Osteoblast (primary cell): ENCODE data around the gene PHF20. TPM values are rescaled to one million over a fixed set of nuclear protein-coding genes. Genes with fewer than 3 reads are reported as not detected.

Experiments
- DNase-seq: peaks from one replicate; pipeline ENCODE4 v3.0.0; 2011; ENCODE audit warnings: low spot score, mixed read lengths; ENCODE audit not compliant: insufficient read length; ENCODE audit errors: missing footprints
- H2AFZ ChIP-seq: 2 replicates; pipeline ENCODE4 v1.6.0; 2011; ENCODE audit warnings: mild to moderate bottlenecking, low read length
- H3K27ac ChIP-seq: 2 replicates; pipeline ENCODE4 v1.5.1; 2011; ENCODE audit warnings: mild to moderate bottlenecking, low read depth, low read length, moderate library complexity
- H3K27me3 ChIP-seq: 2 replicates; pipeline ENCODE4 v1.6.0; 2012; ENCODE audit warnings: mild to moderate bottlenecking, control low read depth, inconsistent platforms, low read length, moderate library complexity; ENCODE audit not compliant: insufficient read depth
- H3K36me3 ChIP-seq: 2 replicates; pipeline ENCODE4 v1.5.1; 2011; ENCODE audit warnings: mild to moderate bottlenecking, low read length, control low read depth, moderate library complexity; ENCODE audit not compliant: insufficient read depth
- H3K4me1 ChIP-seq: 2 replicates; pipeline ENCODE4 v1.5.1; 2011; ENCODE audit warnings: mild to moderate bottlenecking, low read length, control low read depth, moderate library complexity; ENCODE audit not compliant: insufficient read depth
- H3K4me2 ChIP-seq: 2 replicates; pipeline ENCODE4 v1.6.0; 2011; ENCODE audit warnings: mild to moderate bottlenecking, low read length; ENCODE audit not compliant: insufficient read depth
- H3K4me3 ChIP-seq: fragments of 200-600 bp; sonication (generic); 3 replicates; pipeline ENCODE4 v1.5.1; 2012; ENCODE audit warnings: mild to moderate bottlenecking, low read length, inconsistent platforms; ENCODE audit not compliant: insufficient read depth
- H3K79me2 ChIP-seq: 2 replicates; pipeline ENCODE4 v1.6.0; 2012; ENCODE audit warnings: mild to moderate bottlenecking, low read length, control low read depth, inconsistent platforms; ENCODE audit not compliant: insufficient read depth
- H3K9me3 ChIP-seq: 2 replicates; pipeline ENCODE4 v1.5.1; 2011; ENCODE audit warnings: low read depth, low read length, control low read depth
- H4K20me1 ChIP-seq: 2 replicates; pipeline ENCODE4 v1.6.0; 2012; ENCODE audit warnings: mild to moderate bottlenecking, low read length, control low read depth; ENCODE audit not compliant: insufficient read depth
- total RNA-seq: library from RNA; depleted of rRNA; stranded (reverse); fragments of >200 nt; gene quantifications from 2 replicates; pipeline ENCODE4 v1.2.3, GENCODE V29; 2012
- TF ChIP-seq, protein P1 (sequence below): IDR thresholded peaks from 2 replicates; pipeline ENCODE4 v1.5.1; 2011; ENCODE audit warnings: mild to moderate bottlenecking, low read depth, low read length, moderate library complexity; ENCODE audit errors: extremely low read depth

Gene PHF20
- total RNA-seq, 1 donor, result 39.1 TPM

DNA sequence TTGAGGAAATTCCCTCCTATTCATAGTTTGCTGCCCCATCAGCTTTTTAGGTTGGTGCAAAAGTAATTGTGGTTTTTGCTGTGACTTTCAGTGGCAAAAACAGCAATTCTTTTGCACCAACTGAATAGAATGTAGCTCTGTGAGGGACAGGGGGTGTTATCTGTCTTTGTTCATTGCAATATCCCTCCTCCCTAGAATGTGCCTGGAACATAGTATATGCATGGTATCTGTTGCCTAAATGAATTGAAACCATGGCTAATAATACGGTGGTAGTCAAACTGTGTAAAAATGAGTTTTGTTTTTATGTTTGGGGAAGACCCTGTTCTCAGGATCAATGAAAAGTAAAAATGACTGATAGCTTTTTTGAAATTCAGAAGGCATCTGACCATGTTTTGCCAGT lies 137.4 kb downstream of the PHF20 start:
- H3K4me3 ChIP-seq, result no peak overlapping the region
- no peak overlapping the region for H2AFZ ChIP-seq
- TF ChIP-seq, protein P1, sequence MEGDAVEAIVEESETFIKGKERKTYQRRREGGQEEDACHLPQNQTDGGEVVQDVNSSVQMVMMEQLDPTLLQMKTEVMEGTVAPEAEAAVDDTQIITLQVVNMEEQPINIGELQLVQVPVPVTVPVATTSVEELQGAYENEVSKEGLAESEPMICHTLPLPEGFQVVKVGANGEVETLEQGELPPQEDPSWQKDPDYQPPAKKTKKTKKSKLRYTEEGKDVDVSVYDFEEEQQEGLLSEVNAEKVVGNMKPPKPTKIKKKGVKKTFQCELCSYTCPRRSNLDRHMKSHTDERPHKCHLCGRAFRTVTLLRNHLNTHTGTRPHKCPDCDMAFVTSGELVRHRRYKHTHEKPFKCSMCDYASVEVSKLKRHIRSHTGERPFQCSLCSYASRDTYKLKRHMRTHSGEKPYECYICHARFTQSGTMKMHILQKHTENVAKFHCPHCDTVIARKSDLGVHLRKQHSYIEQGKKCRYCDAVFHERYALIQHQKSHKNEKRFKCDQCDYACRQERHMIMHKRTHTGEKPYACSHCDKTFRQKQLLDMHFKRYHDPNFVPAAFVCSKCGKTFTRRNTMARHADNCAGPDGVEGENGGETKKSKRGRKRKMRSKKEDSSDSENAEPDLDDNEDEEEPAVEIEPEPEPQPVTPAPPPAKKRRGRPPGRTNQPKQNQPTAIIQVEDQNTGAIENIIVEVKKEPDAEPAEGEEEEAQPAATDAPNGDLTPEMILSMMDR, result no peak

DNA sequence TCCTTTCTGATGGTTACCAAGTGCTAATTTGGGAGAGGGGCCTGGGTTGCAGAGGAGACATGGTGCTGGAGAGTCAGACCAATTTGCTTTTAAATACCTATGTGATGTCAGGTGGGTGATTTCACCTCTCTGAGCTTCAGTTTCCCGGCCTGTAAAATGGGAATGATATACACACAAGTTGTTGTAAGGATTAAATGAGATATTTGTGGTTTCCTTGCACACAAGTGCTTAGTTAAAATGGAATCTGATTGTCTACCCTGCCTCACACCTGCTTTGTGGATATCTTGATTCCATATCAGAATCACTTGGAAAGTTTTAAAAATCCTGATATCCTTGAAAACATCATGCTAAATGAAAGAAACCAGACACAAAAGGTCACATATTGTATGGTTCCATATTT lies 138.0 kb downstream of the PHF20 start:
- no peak for DNase-seq
- TF ChIP-seq, protein P1, result no peak
- Histone ChIP-seq H3K79me2 (peaks cover 46% of the 10 kb centered on the region), H3K27me3 (no peaks in the 10 kb centered on the region), H3K4me2 (no peak overlapping the region), H4K20me1 (peaks cover 16% of the 10 kb centered on the region), H3K9me3 (no peaks in the 10 kb centered on the region), H3K27ac (no peak overlapping the region), H3K4me1 (no peaks in the 10 kb centered on the region), H3K4me3 (no peak overlapping the region), H3K36me3 (peaks cover 26% of the 10 kb centered on the region), H2AFZ (no peak overlapping the region)

More for the DNA sequence above, 137.4 kb downstream of the PHF20 start:
- Histone ChIP-seq H3K27ac (no peak overlapping the region), H3K36me3 (peaks cover 20% of the 10 kb centered on the region), H3K79me2 (peaks cover 46% of the 10 kb centered on the region), H3K27me3 (no peaks in the 10 kb centered on the region), H4K20me1 (peaks cover 16% of the 10 kb centered on the region), H3K4me2 (no peak overlapping the region), H3K4me1 (no peaks in the 10 kb centered on the region), H3K9me3 (no peaks in the 10 kb centered on the region)
- no peak for DNase-seq

DNA sequence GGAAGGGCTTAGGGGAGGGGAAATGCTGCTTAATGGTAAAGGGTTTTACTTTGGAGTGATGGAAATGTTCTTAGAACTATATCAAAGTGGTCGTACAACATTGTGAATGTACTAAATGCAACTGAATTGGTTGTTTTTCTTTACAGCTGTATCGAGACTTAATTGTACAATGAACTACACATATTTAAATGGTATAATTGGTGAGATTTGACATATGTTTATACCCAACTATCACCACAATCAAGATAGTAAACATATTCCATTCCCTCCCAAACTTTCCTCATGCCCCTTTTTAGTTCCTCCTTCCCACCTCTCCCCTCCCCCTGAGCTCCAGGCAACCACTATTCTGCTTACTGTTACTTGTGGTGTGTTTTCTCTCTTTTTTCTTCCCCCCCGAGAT lies 138.4 kb downstream of the PHF20 start:
- H2AFZ ChIP-seq, result no peak overlapping the region
- H4K20me1 ChIP-seq, result peaks cover 16% of the 10 kb centered on the region
- H3K27ac ChIP-seq, result no peak overlapping the region
- H3K4me3 ChIP-seq, result no peak overlapping the region
- no peaks in the 10 kb centered on the region for H3K9me3 ChIP-seq
- no peak overlapping the region for H3K4me2 ChIP-seq
- no peak for DNase-seq
- no peaks in the 10 kb centered on the region for H3K27me3 ChIP-seq
- TF ChIP-seq, protein P1, result no peak
- H3K79me2 ChIP-seq, result peaks cover 43% of the 10 kb centered on the region
- H3K4me1 ChIP-seq, result no peaks in the 10 kb centered on the region
- peaks cover 22% of the 10 kb centered on the region for H3K36me3 ChIP-seq

DNA sequence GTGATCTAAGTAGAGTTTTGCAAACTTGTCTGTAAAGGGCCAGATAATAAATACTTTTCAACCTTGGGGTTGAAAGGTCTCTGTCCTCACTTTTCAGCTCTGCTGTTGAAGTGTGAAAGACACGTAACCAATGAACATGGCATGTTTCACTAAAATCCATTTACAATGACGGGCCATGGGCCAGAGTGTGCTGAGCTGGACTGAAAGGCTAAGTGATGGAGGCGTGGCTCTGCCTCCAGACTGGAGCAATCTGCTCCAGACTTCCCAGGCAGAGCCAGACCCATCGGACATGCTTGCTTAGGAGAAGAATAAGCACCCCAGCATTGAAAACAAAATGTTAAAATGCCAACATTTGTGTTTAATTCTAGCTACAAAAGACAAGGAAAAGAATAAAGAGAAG lies 141.1 kb downstream of the PHF20 start:
- H3K36me3 ChIP-seq, result peaks cover 27% of the 10 kb centered on the region
- no peak overlapping the region for H3K4me3 ChIP-seq
- H4K20me1 ChIP-seq, result peaks cover 3% of the 10 kb centered on the region
- H3K4me2 ChIP-seq, result no peak overlapping the region
- no peak overlapping the region for H3K27ac ChIP-seq
- no peaks in the 10 kb centered on the region for H3K4me1 ChIP-seq
- H2AFZ ChIP-seq, result no peak overlapping the region
- no peak for DNase-seq
- H3K9me3 ChIP-seq, result no peaks in the 10 kb centered on the region
- H3K79me2 ChIP-seq, result peaks cover 20% of the 10 kb centered on the region
- H3K27me3 ChIP-seq, result no peaks in the 10 kb centered on the region
- TF ChIP-seq, protein P1, result no peak
